BJ (cell line): ENCODE results near the gene MAP7D1. TPM values are rescaled to one million over a fixed set of nuclear protein-coding genes. Genes with fewer than 3 reads are reported as not detected.

Experiments
- CTCF ChIA-PET: fragments of 350-600 bp; formaldehyde crosslinking; extraction: SDS; loops from one replicate; lab custom pipeline; 2021; ENCODE audit warnings: antibody characterized with exemption, inconsistent platforms; lab: Yijun Ruan, JAX
- POLR2A ChIA-PET: fragments of 300-600 bp; sonication (Branson Sonifier 250); formaldehyde crosslinking; extraction: SDS; loops from one replicate; lab custom pipeline; 2021; ENCODE audit warnings: antibody characterized with exemption; lab: Charles Lee
- DNase-seq: peaks from one replicate; pipeline ENCODE4 v3.0.0-alpha.2; 2011; ENCODE audit warnings: low read depth
- H3K27me3 ChIP-seq: 2 replicates; pipeline ENCODE4 v1.6.0; 2011; ENCODE audit warnings: low read length; ENCODE audit not compliant: control insufficient read depth, insufficient read depth
- H3K36me3 ChIP-seq: 2 replicates; pipeline ENCODE4 v1.5.1; 2011; ENCODE audit warnings: low read length; ENCODE audit not compliant: control insufficient read depth, insufficient read depth
- H3K4me3 ChIP-seq: 2 replicates; pipeline ENCODE4 v1.5.1; 2011; ENCODE audit warnings: low read depth, mild to moderate bottlenecking, control low read depth, low read length
- CTCF ChIP-seq: IDR thresholded peaks from 2 replicates; pipeline ENCODE4 v1.5.1; 2011; ENCODE audit warnings: low read depth, mild to moderate bottlenecking, control low read depth, inconsistent platforms, low read length, moderate library complexity; ENCODE audit not compliant: insufficient read depth
- polyA plus RNA-seq: library from polyadenylated mRNA; depleted of rRNA; stranded (reverse); fragments of >200 nt; gene quantifications from 2 replicates; pipeline ENCODE4 v1.2.3, GENCODE V29; 2011

Gene MAP7D1
- polyA plus RNA-seq, 1 experiment, result 33.7 TPM

- peaks cover 10% of the 10 kb centered on the region for H3K36me3 ChIP-seq
These were observed 10.2 kb downstream of the MAP7D1 start for GRCh38 chr1:36166136-36166535.

GRCh38 chr1:36166938-36167905 lies 11.3 kb downstream of the MAP7D1 start:
- POLR2A ChIA-PET, result no interaction called here
- CTCF ChIA-PET, result interaction anchor here (1.6 to 3.8 kb wide), 3 partner anchors 18 to 32 kb away, joined by 5 to 15 read pairs (median 5); partner anchors contain the start of gene TRAPPC3

More at GRCh38 chr1:36166136-36166535, 10.2 kb downstream of the MAP7D1 start:
- H3K4me3 ChIP-seq, result no peak overlapping the region
- no peak for DNase-seq
- TF ChIP-seq CTCF, result no peak
- POLR2A ChIA-PET, result no interaction called here
- no peaks in the 10 kb centered on the region for H3K27me3 ChIP-seq
- CTCF ChIA-PET, result interaction anchor here (1.6 to 3.8 kb wide), 2 partner anchors 17 to 31 kb away, joined by 5 to 15 read pairs; partner anchors contain the start of gene TRAPPC3

GRCh38 chr1:36168514-36168913 lies 12.6 kb downstream of the MAP7D1 start:
- CTCF ChIA-PET, result interaction anchor here (1.0 to 2.1 kb wide), 2 partner anchors 19 kb away, joined by 3 to 5 read pairs; partner anchors contain the start of gene TRAPPC3
- H3K36me3 ChIP-seq, result peaks cover 27% of the 10 kb centered on the region

More at GRCh38 chr1:36166938-36167905, 11.3 kb downstream of the MAP7D1 start:
- TF ChIP-seq CTCF, result no peak
- no peak for DNase-seq
- H3K4me3 ChIP-seq, result no peak overlapping the region
- peaks cover 17% of the 10 kb centered on the region for H3K36me3 ChIP-seq
- H3K27me3 ChIP-seq, result no peaks in the 10 kb centered on the region

GRCh38 chr1:36170643-36171412 lies 14.9 kb downstream of the MAP7D1 start:
- no peak for TF ChIP-seq CTCF
- no peak overlapping the region for H3K4me3 ChIP-seq
- ChIA-PET CTCF (interaction anchor here (1.3 to 2.9 kb wide), 3 partner anchors 10 to 17 kb away, joined by 3 to 13 read pairs (median 10); no protein-coding TSS in a partner anchor), POLR2A (no interaction called here)
- no peak for DNase-seq
- H3K36me3 ChIP-seq, result peaks cover 40% of the 10 kb centered on the region
- no peaks in the 10 kb centered on the region for H3K27me3 ChIP-seq

More at GRCh38 chr1:36168514-36168913, 12.6 kb downstream of the MAP7D1 start:
- no peak for DNase-seq
- Histone ChIP-seq H3K27me3 (no peaks in the 10 kb centered on the region), H3K4me3 (no peak overlapping the region)
- TF ChIP-seq CTCF, result no peak
- POLR2A ChIA-PET, result no interaction called here
